HG03159 (cell line): ENCODE results near the gene SOX5.
"Not testable (repeated sequence)": the region's sequence is repeated elsewhere in the genome, so short reads cannot be mapped to it uniquely, and the experiment has no call there.

Source experiments
- ATAC-seq: cut with Tn5 transposase; IDR thresholded peaks from one replicate; pipeline ENCODE4 v1.9.1; 2021; ENCODE audit warnings: mild to moderate bottlenecking, moderate library complexity; ENCODE audit not compliant: unreplicated experiment

SOX5 gene

GRCh38 chr12:23758608-23759007 lies 190.9 kb downstream of the SOX5 start:
- ATAC-seq = no peak

GRCh38 chr12:23757541-23757962 lies 191.9 kb downstream of the SOX5 start:
- ATAC-seq = no peak

GRCh38 chr12:23756416-23756815 lies 193.1 kb downstream of the SOX5 start:
- no peak for ATAC-seq

GRCh38 chr12:23753628-23754365 lies 195.7 kb downstream of the SOX5 start:
- no peak for ATAC-seq

- ATAC-seq = no peak
Measured at GRCh38 chr12:23752245-23752644, 197.2 kb downstream of the SOX5 start.

GRCh38 chr12:23751641-23752040 lies 197.8 kb downstream of the SOX5 start:
- no peak for ATAC-seq

- no peak for ATAC-seq
Measured at GRCh38 chr12:23750923-23751322, 198.5 kb downstream of the SOX5 start.

- ATAC-seq = no peak
Measured at GRCh38 chr12:23744696-23745095, 204.8 kb downstream of the SOX5 start.

- ATAC-seq = no peak
Measured at GRCh38 chr12:23742574-23742973, 206.9 kb downstream of the SOX5 start.

GRCh38 chr12:23731493-23731892 lies 218.0 kb downstream of the SOX5 start:
- no peak for ATAC-seq

- no peak for ATAC-seq
Measured at GRCh38 chr12:23731035-23731434, 218.4 kb downstream of the SOX5 start.

- ATAC-seq = no peak
Measured at GRCh38 chr12:23729359-23729758, 220.1 kb downstream of the SOX5 start.

- ATAC-seq = no peak
Measured at GRCh38 chr12:23726646-23727045, 222.8 kb downstream of the SOX5 start.

GRCh38 chr12:23722655-23723054 lies 226.8 kb downstream of the SOX5 start:
- no peak for ATAC-seq

- ATAC-seq = no peak
Measured at GRCh38 chr12:23721268-23721667, 228.2 kb downstream of the SOX5 start.

- no peak for ATAC-seq
Measured at GRCh38 chr12:23719493-23719892, 230.0 kb downstream of the SOX5 start.

GRCh38 chr12:23710361-23710760 lies 239.1 kb downstream of the SOX5 start:
- not testable (repeated sequence) for ATAC-seq

- ATAC-seq = no peak
Measured at GRCh38 chr12:23708185-23708837, 241.2 kb downstream of the SOX5 start.

- no peak for ATAC-seq
Measured at GRCh38 chr12:23707270-23707669, 242.2 kb downstream of the SOX5 start.

GRCh38 chr12:23704992-23705943 lies 244.2 kb downstream of the SOX5 start:
- ATAC-seq = no peak

GRCh38 chr12:23703051-23703450 lies 246.4 kb downstream of the SOX5 start:
- ATAC-seq = no peak
